ENCODE results near the gene ZBED1.
"Not testable (repeated sequence)": the region's sequence is repeated elsewhere in the genome, so short reads cannot be mapped to it uniquely, and the experiment has no call there.

Gene ZBED1

GRCh38 chrX:2479420-2479780 is 21.4 kb downstream of the ZBED1 start:
- DNase-seq (ENCODE audit: low read depth in 1 of 2, low spot score in 1 of 2) = no peak
- Histone ChIP-seq H3K27me3 (ENCODE audit: insufficient read depth, poor library complexity, severe bottlenecking) (no peaks in the 10 kb centered on the region), H3K4me3 (replicated peaks; ENCODE audit: insufficient read depth, low read length) (no peak overlapping the region), H3K27ac (replicated peaks) (no peak overlapping the region)
- no peak for TF ChIP-seq GABPA (IDR thresholded peaks at IDR 0.05; ENCODE audit: low read depth)
- TF ChIP-seq SPI1 (IDR thresholded peaks at IDR 0.05; ENCODE audit: borderline replicate concordance, low read depth) = no peak
- TF ChIP-seq, protein P1, sequence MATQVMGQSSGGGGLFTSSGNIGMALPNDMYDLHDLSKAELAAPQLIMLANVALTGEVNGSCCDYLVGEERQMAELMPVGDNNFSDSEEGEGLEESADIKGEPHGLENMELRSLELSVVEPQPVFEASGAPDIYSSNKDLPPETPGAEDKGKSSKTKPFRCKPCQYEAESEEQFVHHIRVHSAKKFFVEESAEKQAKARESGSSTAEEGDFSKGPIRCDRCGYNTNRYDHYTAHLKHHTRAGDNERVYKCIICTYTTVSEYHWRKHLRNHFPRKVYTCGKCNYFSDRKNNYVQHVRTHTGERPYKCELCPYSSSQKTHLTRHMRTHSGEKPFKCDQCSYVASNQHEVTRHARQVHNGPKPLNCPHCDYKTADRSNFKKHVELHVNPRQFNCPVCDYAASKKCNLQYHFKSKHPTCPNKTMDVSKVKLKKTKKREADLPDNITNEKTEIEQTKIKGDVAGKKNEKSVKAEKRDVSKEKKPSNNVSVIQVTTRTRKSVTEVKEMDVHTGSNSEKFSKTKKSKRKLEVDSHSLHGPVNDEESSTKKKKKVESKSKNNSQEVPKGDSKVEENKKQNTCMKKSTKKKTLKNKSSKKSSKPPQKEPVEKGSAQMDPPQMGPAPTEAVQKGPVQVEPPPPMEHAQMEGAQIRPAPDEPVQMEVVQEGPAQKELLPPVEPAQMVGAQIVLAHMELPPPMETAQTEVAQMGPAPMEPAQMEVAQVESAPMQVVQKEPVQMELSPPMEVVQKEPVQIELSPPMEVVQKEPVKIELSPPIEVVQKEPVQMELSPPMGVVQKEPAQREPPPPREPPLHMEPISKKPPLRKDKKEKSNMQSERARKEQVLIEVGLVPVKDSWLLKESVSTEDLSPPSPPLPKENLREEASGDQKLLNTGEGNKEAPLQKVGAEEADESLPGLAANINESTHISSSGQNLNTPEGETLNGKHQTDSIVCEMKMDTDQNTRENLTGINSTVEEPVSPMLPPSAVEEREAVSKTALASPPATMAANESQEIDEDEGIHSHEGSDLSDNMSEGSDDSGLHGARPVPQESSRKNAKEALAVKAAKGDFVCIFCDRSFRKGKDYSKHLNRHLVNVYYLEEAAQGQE (IDR thresholded peaks at IDR 0.05; ENCODE audit: insufficient replicate concordance, low read depth) = no peak
- TF ChIP-seq POLR2AphosphoS5 (IDR thresholded peaks at IDR 0.05; ENCODE audit: low read depth) = no peak
- no peak for TF ChIP-seq CTCF (IDR thresholded peaks at IDR 0.05; ENCODE audit: insufficient read depth, low read length)

DNA sequence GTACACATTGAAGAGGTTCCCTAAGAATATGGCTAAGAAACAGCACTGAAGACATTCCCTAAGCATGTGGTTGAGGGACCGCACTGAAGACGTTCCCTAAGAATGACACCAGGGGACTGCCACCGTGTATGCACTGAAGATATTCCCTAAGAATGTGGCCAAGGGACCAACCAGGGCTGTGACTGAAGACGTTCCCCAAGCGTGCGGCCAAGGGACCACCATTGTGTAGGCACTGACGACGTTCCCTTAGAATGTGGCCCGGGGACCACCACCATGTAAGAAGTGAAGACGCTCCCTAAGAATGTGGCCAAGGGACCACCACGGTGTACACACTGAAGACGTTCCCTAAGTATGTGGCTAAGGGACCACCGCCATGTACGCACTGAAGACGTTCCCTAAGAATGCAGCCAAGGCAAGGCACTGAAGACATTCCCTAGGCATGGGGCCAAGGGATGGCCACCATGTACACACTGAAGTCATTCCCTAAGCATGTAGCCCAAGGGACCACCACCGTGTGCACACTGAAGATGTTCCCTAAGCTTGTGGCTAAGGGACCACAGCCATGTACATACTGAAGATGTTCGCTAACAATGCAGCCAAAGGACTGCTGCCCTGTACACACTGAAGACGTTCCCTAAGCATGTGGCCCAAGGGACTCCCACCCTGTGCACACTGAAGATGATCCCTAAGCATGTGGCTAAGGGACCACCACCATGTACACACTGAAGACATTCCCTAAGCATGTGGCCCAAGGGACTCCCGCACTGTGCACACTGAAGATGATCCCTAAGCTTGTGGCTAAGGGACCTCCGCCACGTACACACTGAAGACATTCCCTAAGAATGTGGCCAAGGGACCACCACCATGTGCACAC is 22.0 kb downstream of the ZBED1 start:
- H3K27me3 ChIP-seq (ENCODE audit: insufficient read depth, poor library complexity, severe bottlenecking) = no peaks in the 10 kb centered on the region
- DNase-seq (ENCODE audit: low read depth in 1 of 2, low spot score in 1 of 2) = no peak
- no peak overlapping the region for H3K4me3 ChIP-seq (replicated peaks; ENCODE audit: insufficient read depth, low read length)
- TF ChIP-seq GABPA (IDR thresholded peaks at IDR 0.05; ENCODE audit: low read depth) (no peak), SPI1 (IDR thresholded peaks at IDR 0.05; ENCODE audit: borderline replicate concordance, low read depth) (no peak), CTCF (IDR thresholded peaks at IDR 0.05; ENCODE audit: insufficient read depth, low read length) (no peak), POLR2AphosphoS5 (IDR thresholded peaks at IDR 0.05; ENCODE audit: low read depth) (no peak)
- TF ChIP-seq, protein P1 (IDR thresholded peaks at IDR 0.05; ENCODE audit: insufficient replicate concordance, low read depth) = no peak
- H3K27ac ChIP-seq (replicated peaks) = no peak overlapping the region

GRCh38 chrX:2477313-2477712 is 23.5 kb downstream of the ZBED1 start:
- H3K4me3 ChIP-seq (replicated peaks; ENCODE audit: insufficient read depth, low read length); H3K27me3 ChIP-seq (ENCODE audit: insufficient read depth, poor library complexity, severe bottlenecking); DNase-seq (ENCODE audit: low read depth in 1 of 2, low spot score in 1 of 2); H3K27ac ChIP-seq (replicated peaks): not testable (repeated sequence)

GRCh38 chrX:2474963-2475726 is 25.6 kb downstream of the ZBED1 start:
- H3K27ac ChIP-seq (replicated peaks) = no peak overlapping the region
- no peak for TF ChIP-seq GABPA (IDR thresholded peaks at IDR 0.05; ENCODE audit: low read depth)
- TF ChIP-seq POLR2AphosphoS5 (IDR thresholded peaks at IDR 0.05; ENCODE audit: low read depth) = no peak
- no peak for TF ChIP-seq CTCF (IDR thresholded peaks at IDR 0.05; ENCODE audit: insufficient read depth, low read length)
- TF ChIP-seq, protein P1 (IDR thresholded peaks at IDR 0.05; ENCODE audit: insufficient replicate concordance, low read depth) = no peak
- no peak overlapping the region for H3K4me3 ChIP-seq (replicated peaks; ENCODE audit: insufficient read depth, low read length)
- H3K27me3 ChIP-seq (ENCODE audit: insufficient read depth, poor library complexity, severe bottlenecking) = no peaks in the 10 kb centered on the region
- no peak for DNase-seq (ENCODE audit: low read depth in 1 of 2, low spot score in 1 of 2)
